PC-3 (cell line): Measurements from ENCODE around the gene DGKG. TPM values are rescaled to one million over a fixed set of nuclear protein-coding genes. Genes with fewer than 3 reads are reported as not detected.

Source experiments
- ATAC-seq: fragments of 200-7000 bp; cut with Tn5 transposase; 2 replicates; pipeline ENCODE4 v1.9.1; 2020; ENCODE audit warnings: mild to moderate bottlenecking, moderate library complexity
- BruUV-seq: library from RNA; stranded (reverse); fragments of 400-500 nt; replicated peaks from 2 replicates; lab custom pipeline; 2021; lab: Mats Ljungman, UMichigan
- CTCF ChIA-PET: fragments of 300-600 bp; sonication (Branson Sonifier 250); formaldehyde crosslinking; loops from one replicate; lab custom pipeline; 2022; ENCODE audit warnings: antibody characterized with exemption; lab: Charles Lee
- POLR2A ChIA-PET: fragments of 300-600 bp; sonication (Branson Sonifier 250); formaldehyde crosslinking; loops from one replicate; lab custom pipeline; 2022; ENCODE audit warnings: antibody characterized with exemption; ENCODE audit not compliant: unreplicated experiment; lab: Charles Lee
- DNase-seq: peaks from one replicate; pipeline ENCODE4 v3.0.0-alpha.2; 2015
- H2AFZ ChIP-seq: fragments of 300-600 bp; sonication (generic); 2 replicates; pipeline ENCODE4 v1.6.0; 2016; ENCODE audit warnings: antibody characterized with exemption, low read length
- H3F3A ChIP-seq: fragments of 300-600 bp; sonication (generic); one replicate; pipeline ENCODE4 v1.6.0; 2017; ENCODE audit warnings: antibody characterized with exemption, low read length, control low read depth, mild to moderate bottlenecking; ENCODE audit not compliant: unreplicated experiment
- H3K27ac ChIP-seq: fragments of 300-600 bp; sonication (generic); 2 replicates; pipeline ENCODE4 v1.5.1; 2016; ENCODE audit warnings: mild to moderate bottlenecking, low read length
- H3K27me3 ChIP-seq: fragments of 300-600 bp; sonication (generic); 2 replicates; pipeline ENCODE4 v1.6.1; 2016; ENCODE audit warnings: low read length, mixed read lengths
- H3K36me3 ChIP-seq: fragments of 300-600 bp; sonication (generic); 2 replicates; pipeline ENCODE4 v1.6.1; 2016; ENCODE audit warnings: low read depth, mixed run types, low read length, mixed read lengths
- H3K4me1 ChIP-seq: fragments of 300-600 bp; sonication (generic); 2 replicates; pipeline ENCODE4 v1.5.1; 2016; ENCODE audit warnings: low read length; ENCODE audit not compliant: insufficient read depth
- H3K4me2 ChIP-seq: fragments of 300-600 bp; sonication (generic); 2 replicates; pipeline ENCODE4 v1.6.0; 2016; ENCODE audit warnings: low read length
- H3K4me3 ChIP-seq: fragments of 300-600 bp; sonication (generic); 2 replicates; pipeline ENCODE4 v1.5.1; 2016; ENCODE audit warnings: mild to moderate bottlenecking, low read length, mixed read lengths
- H3K79me2 ChIP-seq: fragments of 300-600 bp; sonication (generic); 2 replicates; pipeline ENCODE4 v1.6.1; 2017; ENCODE audit warnings: low read length, mixed read lengths
- H3K9ac ChIP-seq: fragments of 300-600 bp; sonication (generic); 2 replicates; pipeline ENCODE4 v1.6.0; 2016; ENCODE audit warnings: mild to moderate bottlenecking, low read length
- H3K9me2 ChIP-seq: fragments of 300-600 bp; sonication (generic); replicated peaks from 2 replicates; pipeline ENCODE4 v1.6.1; 2016; ENCODE audit warnings: mixed run types, low read length, mixed read lengths
- H3K9me3 ChIP-seq: fragments of 300-600 bp; sonication (generic); 2 replicates; pipeline ENCODE4 v1.6.1; 2016; ENCODE audit warnings: low read length, mixed read lengths
- H4K20me1 ChIP-seq: fragments of 300-600 bp; sonication (generic); 2 replicates; pipeline ENCODE4 v1.6.1; 2016; ENCODE audit warnings: low read length, mixed read lengths
- EZH2 ChIP-seq: fragments of 300-600 bp; sonication (generic); IDR thresholded peaks from one replicate; pipeline ENCODE4 v1.6.1; 2017; ENCODE audit warnings: antibody characterized with exemption, mild to moderate bottlenecking, low read length; ENCODE audit not compliant: unreplicated experiment
- EZH2phosphoT487 ChIP-seq: fragments of 300-600 bp; sonication (generic); IDR thresholded peaks from 2 replicates; pipeline ENCODE4 v1.6.1; 2018; ENCODE audit warnings: mild to moderate bottlenecking, antibody characterized with exemption, low read length, borderline replicate concordance
- intact Hi-C: fragments of 100-400 bp; cut with micrococcal nuclease; formaldehyde crosslinking; loops from 2 replicates; pipeline ENCODE4 v1.9.0; 2023
- total RNA-seq: library from RNA; depleted of rRNA; stranded (reverse); fragments of >200 nt; gene quantifications from 2 replicates; pipeline ENCODE4 v1.2.3, GENCODE V29; 2014
- TF ChIP-seq, protein P1 (sequence below): fragments of 300-600 bp; sonication (generic); conservative IDR thresholded peaks from 2 replicates; pipeline ENCODE4 v1.5.1; 2017; ENCODE audit warnings: antibody characterized with exemption, low read depth, mild to moderate bottlenecking, low read length

The DGKG gene
- total RNA-seq, 1 experiment from 2014 or later = 2.7 TPM

- BruUV-seq = no TSS peak
- Histone ChIP-seq H3K4me2 (no peak overlapping the region), H3K36me3 (no peaks in the 10 kb centered on the region), H3K9me2 (no peaks in the 10 kb centered on the region), H3K27me3 (peaks cover 80% of the 10 kb centered on the region), H3K27ac (no peak overlapping the region), H3K9ac (no peak overlapping the region), H3K79me2 (no peaks in the 10 kb centered on the region), H3F3A (no peaks in the 10 kb centered on the region), H3K4me3 (no peak overlapping the region), H2AFZ (no peak overlapping the region), H4K20me1 (no peaks in the 10 kb centered on the region), H3K9me3 (no peaks in the 10 kb centered on the region), H3K4me1 (no peaks in the 10 kb centered on the region)
- TF ChIP-seq EZH2phosphoT487 (no peak), EZH2 (no peak)
- TF ChIP-seq, protein P1, sequence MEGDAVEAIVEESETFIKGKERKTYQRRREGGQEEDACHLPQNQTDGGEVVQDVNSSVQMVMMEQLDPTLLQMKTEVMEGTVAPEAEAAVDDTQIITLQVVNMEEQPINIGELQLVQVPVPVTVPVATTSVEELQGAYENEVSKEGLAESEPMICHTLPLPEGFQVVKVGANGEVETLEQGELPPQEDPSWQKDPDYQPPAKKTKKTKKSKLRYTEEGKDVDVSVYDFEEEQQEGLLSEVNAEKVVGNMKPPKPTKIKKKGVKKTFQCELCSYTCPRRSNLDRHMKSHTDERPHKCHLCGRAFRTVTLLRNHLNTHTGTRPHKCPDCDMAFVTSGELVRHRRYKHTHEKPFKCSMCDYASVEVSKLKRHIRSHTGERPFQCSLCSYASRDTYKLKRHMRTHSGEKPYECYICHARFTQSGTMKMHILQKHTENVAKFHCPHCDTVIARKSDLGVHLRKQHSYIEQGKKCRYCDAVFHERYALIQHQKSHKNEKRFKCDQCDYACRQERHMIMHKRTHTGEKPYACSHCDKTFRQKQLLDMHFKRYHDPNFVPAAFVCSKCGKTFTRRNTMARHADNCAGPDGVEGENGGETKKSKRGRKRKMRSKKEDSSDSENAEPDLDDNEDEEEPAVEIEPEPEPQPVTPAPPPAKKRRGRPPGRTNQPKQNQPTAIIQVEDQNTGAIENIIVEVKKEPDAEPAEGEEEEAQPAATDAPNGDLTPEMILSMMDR = no peak
- DNase-seq (no peak), ATAC-seq (no peak)
- intact Hi-C loops = no loop called here
- CTCF ChIA-PET = no interaction called here
- POLR2A ChIA-PET = no interaction called here
These were observed 172.5 kb downstream of the DGKG start for GRCh38 chr3:186189492-186189891.

GRCh38 chr3:186187401-186188275, 174.4 kb downstream of the DGKG start:
- TF ChIP-seq EZH2phosphoT487 (no peak), EZH2 (no peak)
- TF ChIP-seq, protein P1 = no peak
- H3K27ac ChIP-seq = no peak overlapping the region
- BruUV-seq = no TSS peak
- CTCF ChIA-PET = no interaction called here
- no peaks in the 10 kb centered on the region for H3K9me2 ChIP-seq
- H3K4me1 ChIP-seq = no peaks in the 10 kb centered on the region
- POLR2A ChIA-PET = no interaction called here
- no peak overlapping the region for H3K9ac ChIP-seq
- H3K9me3 ChIP-seq = no peaks in the 10 kb centered on the region
- H3K4me2 ChIP-seq = no peak overlapping the region
- H3K27me3 ChIP-seq = peaks cover 84% of the 10 kb centered on the region
- H3K4me3 ChIP-seq = no peak overlapping the region
- DNase-seq = no peak
- no peaks in the 10 kb centered on the region for H4K20me1 ChIP-seq
- H2AFZ ChIP-seq = no peak overlapping the region
- no peaks in the 10 kb centered on the region for H3F3A ChIP-seq
- no peak for ATAC-seq
- H3K79me2 ChIP-seq = no peaks in the 10 kb centered on the region
- intact Hi-C loops = no loop called here
- no peaks in the 10 kb centered on the region for H3K36me3 ChIP-seq

DNA sequence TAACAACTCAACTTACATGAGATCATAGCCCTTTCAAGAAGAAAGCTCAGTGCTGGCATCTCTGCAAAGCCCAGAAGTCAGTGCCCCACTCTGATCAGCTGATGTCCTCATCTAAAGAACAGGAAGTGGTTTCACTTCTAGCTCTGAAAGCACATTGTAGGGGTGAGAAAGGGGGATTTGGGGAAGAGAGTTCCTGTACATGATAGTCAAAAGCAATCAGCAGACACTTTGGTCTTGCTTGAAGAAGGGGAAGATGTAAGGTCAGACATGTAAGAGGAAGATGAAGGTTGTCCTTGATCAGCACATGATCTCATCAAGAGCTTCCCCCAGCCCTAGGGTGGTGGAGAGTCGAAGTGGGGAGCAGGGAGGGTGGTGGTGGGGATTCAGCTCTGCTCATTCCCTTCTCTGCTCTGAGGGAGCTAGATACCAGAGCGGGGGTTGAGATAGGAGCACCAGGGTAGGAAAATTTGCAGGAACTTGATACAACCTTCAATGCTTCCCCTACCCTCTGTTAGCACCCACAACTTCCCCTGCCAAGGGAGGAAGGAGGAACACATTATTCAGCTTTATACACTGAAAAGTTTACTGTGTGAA, 176.7 kb downstream of the DGKG start:
- H3K36me3 ChIP-seq = no peaks in the 10 kb centered on the region
- peaks cover 64% of the 10 kb centered on the region for H3K27me3 ChIP-seq
- BruUV-seq = no TSS peak
- H3K4me3 ChIP-seq = no peak overlapping the region
- CTCF ChIA-PET = no interaction called here
- H2AFZ ChIP-seq = no peak overlapping the region
- H3K79me2 ChIP-seq = no peaks in the 10 kb centered on the region
- no peaks in the 10 kb centered on the region for H3K9me2 ChIP-seq
- ATAC-seq (no peak), DNase-seq (no peak)
- no peaks in the 10 kb centered on the region for H3F3A ChIP-seq
- intact Hi-C loops = no loop called here
- H3K27ac ChIP-seq = no peak overlapping the region
- H3K4me1 ChIP-seq = no peaks in the 10 kb centered on the region
- no peak overlapping the region for H3K9ac ChIP-seq
- H3K4me2 ChIP-seq = no peak overlapping the region
- POLR2A ChIA-PET = no interaction called here
- TF ChIP-seq EZH2phosphoT487 (no peak), EZH2 (no peak)
- TF ChIP-seq, protein P1 = no peak
- H4K20me1 ChIP-seq = no peaks in the 10 kb centered on the region
- no peaks in the 10 kb centered on the region for H3K9me3 ChIP-seq
